ENCODE data around the gene ZCCHC24.

The ZCCHC24 gene

GRCh38 chr10:79374312-79375191 is 70.9 kb downstream of the ZCCHC24 start:
- Histone ChIP-seq H3K9me3 (ENCODE audit: insufficient read depth, low read depth, low read length) (peaks cover 3% of the 10 kb centered on the region; the same call in 1 of the 2 replicates), H3K9ac (ENCODE audit: low read depth, low read length) (no peak overlapping the region), H3K36me3 (ENCODE audit: insufficient read depth, low read depth, low read length) (no peaks in the 10 kb centered on the region), H3K27me3 (ENCODE audit: insufficient read depth, low read length) (no peaks in the 10 kb centered on the region), H3K4me3 (ENCODE audit: low read length) (no peak overlapping the region), H3K27ac (ENCODE audit: low read length) (no peak overlapping the region), H3K4me1 (ENCODE audit: insufficient read depth, low read length) (no peaks in the 10 kb centered on the region)

DNA sequence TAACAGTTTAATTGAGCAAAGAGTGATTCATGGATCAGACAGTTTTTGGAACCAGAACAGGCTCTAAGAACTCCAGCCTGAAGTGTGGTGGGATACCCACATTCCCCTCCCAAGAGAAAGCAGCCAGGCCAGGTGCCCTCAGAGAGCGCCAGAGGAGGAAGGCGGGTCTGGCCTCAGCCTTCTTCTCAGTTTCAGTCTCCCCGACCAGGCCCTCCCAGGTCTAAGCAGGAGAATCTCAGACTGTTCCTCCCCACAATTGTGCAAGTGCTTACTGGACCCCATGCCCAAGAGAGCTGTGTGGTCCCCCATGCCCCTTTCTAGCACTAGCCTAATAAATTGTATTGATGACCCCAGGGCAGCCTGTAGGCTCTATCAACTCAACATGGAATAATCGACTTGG is 72.6 kb downstream of the ZCCHC24 start:
- Histone ChIP-seq H3K9ac (ENCODE audit: low read depth, low read length) (no peak overlapping the region), H3K9me3 (ENCODE audit: insufficient read depth, low read depth, low read length) (peaks cover 3% of the 10 kb centered on the region; the same call in 1 of the 2 replicates), H3K4me1 (ENCODE audit: insufficient read depth, low read length) (no peaks in the 10 kb centered on the region), H3K4me3 (ENCODE audit: low read length) (no peak overlapping the region), H3K36me3 (ENCODE audit: insufficient read depth, low read depth, low read length) (no peaks in the 10 kb centered on the region), H3K27me3 (ENCODE audit: insufficient read depth, low read length) (no peaks in the 10 kb centered on the region), H3K27ac (ENCODE audit: low read length) (no peak overlapping the region)

- Histone ChIP-seq H3K4me3 (ENCODE audit: low read length) (no peak overlapping the region), H3K36me3 (ENCODE audit: insufficient read depth, low read depth, low read length) (no peaks in the 10 kb centered on the region), H3K4me1 (ENCODE audit: insufficient read depth, low read length) (no peaks in the 10 kb centered on the region), H3K9ac (ENCODE audit: low read depth, low read length) (no peak overlapping the region), H3K27me3 (ENCODE audit: insufficient read depth, low read length) (no peaks in the 10 kb centered on the region), H3K9me3 (ENCODE audit: insufficient read depth, low read depth, low read length) (peaks cover 3% of the 10 kb centered on the region; the same call in 1 of the 2 replicates), H3K27ac (ENCODE audit: low read length) (no peak overlapping the region)
Observed at GRCh38 chr10:79367426-79368189, 77.8 kb downstream of the ZCCHC24 start.

- Histone ChIP-seq H3K4me1 (ENCODE audit: insufficient read depth, low read length) (no peaks in the 10 kb centered on the region), H3K9me3 (ENCODE audit: insufficient read depth, low read depth, low read length) (no peaks in the 10 kb centered on the region), H3K4me3 (ENCODE audit: low read length) (no peak overlapping the region), H3K9ac (ENCODE audit: low read depth, low read length) (no peak overlapping the region), H3K27me3 (ENCODE audit: insufficient read depth, low read length) (no peaks in the 10 kb centered on the region), H3K36me3 (ENCODE audit: insufficient read depth, low read depth, low read length) (no peaks in the 10 kb centered on the region), H3K27ac (ENCODE audit: low read length) (no peak overlapping the region)
Observed at GRCh38 chr10:79361726-79362397, 83.6 kb downstream of the ZCCHC24 start.

DNA sequence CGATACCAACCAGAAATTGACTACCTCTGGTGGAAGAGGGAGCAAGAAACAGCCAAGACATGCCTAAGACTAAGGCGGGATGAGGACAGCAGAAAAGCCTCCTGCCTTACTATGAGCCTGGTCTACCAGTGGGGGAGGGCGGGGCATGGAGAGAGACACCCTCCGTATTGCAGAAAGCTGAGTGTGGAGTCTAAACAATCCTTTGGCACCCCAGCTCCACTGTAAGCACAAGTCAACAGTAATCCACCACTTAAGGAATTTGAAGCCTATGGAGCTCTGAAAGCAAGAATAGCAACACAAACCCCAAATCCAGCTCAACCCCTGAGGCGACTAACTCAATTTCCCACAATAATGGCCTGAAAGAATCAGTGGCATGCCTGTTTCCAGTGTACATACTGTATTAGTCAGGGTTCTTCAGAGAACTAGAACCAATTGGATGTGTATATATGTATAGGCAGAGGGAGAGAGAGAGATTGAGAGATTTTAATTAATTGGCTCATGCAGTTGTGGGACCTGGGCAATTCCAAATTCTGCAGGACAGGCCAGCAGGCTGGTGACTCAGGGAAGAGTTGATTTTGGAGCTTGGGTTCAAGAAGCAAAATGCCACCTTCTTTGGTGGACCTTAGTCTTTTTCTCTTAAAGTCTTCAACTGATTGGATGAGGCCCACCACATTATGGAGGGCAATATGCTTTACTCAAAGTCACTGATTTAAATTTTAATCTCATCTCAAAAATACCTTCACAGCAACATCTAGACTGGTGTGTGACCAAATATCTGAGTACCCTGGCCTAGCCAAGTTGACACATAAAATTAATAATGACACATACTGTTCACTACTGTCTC is 84.7 kb downstream of the ZCCHC24 start:
- no peak overlapping the region for H3K9ac ChIP-seq (ENCODE audit: low read depth, low read length)
- H3K9me3 ChIP-seq (ENCODE audit: insufficient read depth, low read depth, low read length): no peaks in the 10 kb centered on the region
- H3K36me3 ChIP-seq (ENCODE audit: insufficient read depth, low read depth, low read length): peaks cover 2% of the 10 kb centered on the region; the same call in 1 of the 2 replicates
- no peak overlapping the region for H3K4me3 ChIP-seq (ENCODE audit: low read length)
- no peaks in the 10 kb centered on the region for H3K4me1 ChIP-seq (ENCODE audit: insufficient read depth, low read length)
- H3K27me3 ChIP-seq (ENCODE audit: insufficient read depth, low read length): no peaks in the 10 kb centered on the region
- H3K27ac ChIP-seq (ENCODE audit: low read length): no peak overlapping the region

- Histone ChIP-seq H3K27me3 (ENCODE audit: insufficient read depth, low read length) (no peaks in the 10 kb centered on the region), H3K4me1 (ENCODE audit: insufficient read depth, low read length) (no peaks in the 10 kb centered on the region), H3K9me3 (ENCODE audit: insufficient read depth, low read depth, low read length) (no peaks in the 10 kb centered on the region), H3K36me3 (ENCODE audit: insufficient read depth, low read depth, low read length) (peaks cover 10% of the 10 kb centered on the region; the same call in 1 of the 2 replicates), H3K4me3 (ENCODE audit: low read length) (no peak overlapping the region), H3K27ac (ENCODE audit: low read length) (no peak overlapping the region), H3K9ac (ENCODE audit: low read depth, low read length) (no peak overlapping the region)
Observed at GRCh38 chr10:79359816-79360498, 85.5 kb downstream of the ZCCHC24 start.

GRCh38 chr10:79358811-79359210 is 86.6 kb downstream of the ZCCHC24 start:
- Histone ChIP-seq H3K36me3 (ENCODE audit: insufficient read depth, low read depth, low read length) (peaks cover 22% of the 10 kb centered on the region), H3K4me1 (ENCODE audit: insufficient read depth, low read length) (no peaks in the 10 kb centered on the region), H3K4me3 (ENCODE audit: low read length) (no peak overlapping the region), H3K9ac (ENCODE audit: low read depth, low read length) (no peak overlapping the region), H3K27ac (ENCODE audit: low read length) (no peak overlapping the region), H3K9me3 (ENCODE audit: insufficient read depth, low read depth, low read length) (no peaks in the 10 kb centered on the region), H3K27me3 (ENCODE audit: insufficient read depth, low read length) (no peaks in the 10 kb centered on the region)

GRCh38 chr10:79357180-79357579 is 88.2 kb downstream of the ZCCHC24 start:
- Histone ChIP-seq H3K4me3 (ENCODE audit: low read length) (no peak overlapping the region), H3K27ac (ENCODE audit: low read length) (no peak overlapping the region), H3K9ac (ENCODE audit: low read depth, low read length) (no peak overlapping the region), H3K9me3 (ENCODE audit: insufficient read depth, low read depth, low read length) (no peaks in the 10 kb centered on the region), H3K27me3 (ENCODE audit: insufficient read depth, low read length) (no peaks in the 10 kb centered on the region), H3K36me3 (ENCODE audit: insufficient read depth, low read depth, low read length) (peaks cover 38% of the 10 kb centered on the region), H3K4me1 (ENCODE audit: insufficient read depth, low read length) (no peaks in the 10 kb centered on the region)

GRCh38 chr10:79356104-79356503 is 89.3 kb downstream of the ZCCHC24 start:
- H3K36me3 ChIP-seq (ENCODE audit: insufficient read depth, low read depth, low read length): peaks cover 47% of the 10 kb centered on the region

GRCh38 chr10:79355420-79356017 is 89.9 kb downstream of the ZCCHC24 start:
- no peaks in the 10 kb centered on the region for H3K9me3 ChIP-seq (ENCODE audit: insufficient read depth, low read depth, low read length)
- H3K4me1 ChIP-seq (ENCODE audit: insufficient read depth, low read length): no peaks in the 10 kb centered on the region
- H3K27me3 ChIP-seq (ENCODE audit: insufficient read depth, low read length): no peaks in the 10 kb centered on the region
- peaks cover 53% of the 10 kb centered on the region for H3K36me3 ChIP-seq (ENCODE audit: insufficient read depth, low read depth, low read length)
- H3K27ac ChIP-seq (ENCODE audit: low read length): no peak overlapping the region
- H3K9ac ChIP-seq (ENCODE audit: low read depth, low read length): no peak overlapping the region
- no peak overlapping the region for H3K4me3 ChIP-seq (ENCODE audit: low read length)

More at GRCh38 chr10:79356104-79356503, 89.3 kb downstream of the ZCCHC24 start:
- no peaks in the 10 kb centered on the region for H3K4me1 ChIP-seq (ENCODE audit: insufficient read depth, low read length)
- H3K9me3 ChIP-seq (ENCODE audit: insufficient read depth, low read depth, low read length): no peaks in the 10 kb centered on the region
- H3K9ac ChIP-seq (ENCODE audit: low read depth, low read length): no peak overlapping the region
- H3K27me3 ChIP-seq (ENCODE audit: insufficient read depth, low read length): no peaks in the 10 kb centered on the region
- H3K27ac ChIP-seq (ENCODE audit: low read length): no peak overlapping the region
- H3K4me3 ChIP-seq (ENCODE audit: low read length): no peak overlapping the region
